ENCODE data around the gene KASH5. TPM values are rescaled to one million over a fixed set of nuclear protein-coding genes. Genes with fewer than 3 reads are reported as not detected.
"Not testable (repeated sequence)": the region's sequence is repeated elsewhere in the genome, so short reads cannot be mapped to it uniquely, and the experiment has no call there.

Gene KASH5
- total RNA-seq, 1 donor from 2014 or later = not detected

DNA sequence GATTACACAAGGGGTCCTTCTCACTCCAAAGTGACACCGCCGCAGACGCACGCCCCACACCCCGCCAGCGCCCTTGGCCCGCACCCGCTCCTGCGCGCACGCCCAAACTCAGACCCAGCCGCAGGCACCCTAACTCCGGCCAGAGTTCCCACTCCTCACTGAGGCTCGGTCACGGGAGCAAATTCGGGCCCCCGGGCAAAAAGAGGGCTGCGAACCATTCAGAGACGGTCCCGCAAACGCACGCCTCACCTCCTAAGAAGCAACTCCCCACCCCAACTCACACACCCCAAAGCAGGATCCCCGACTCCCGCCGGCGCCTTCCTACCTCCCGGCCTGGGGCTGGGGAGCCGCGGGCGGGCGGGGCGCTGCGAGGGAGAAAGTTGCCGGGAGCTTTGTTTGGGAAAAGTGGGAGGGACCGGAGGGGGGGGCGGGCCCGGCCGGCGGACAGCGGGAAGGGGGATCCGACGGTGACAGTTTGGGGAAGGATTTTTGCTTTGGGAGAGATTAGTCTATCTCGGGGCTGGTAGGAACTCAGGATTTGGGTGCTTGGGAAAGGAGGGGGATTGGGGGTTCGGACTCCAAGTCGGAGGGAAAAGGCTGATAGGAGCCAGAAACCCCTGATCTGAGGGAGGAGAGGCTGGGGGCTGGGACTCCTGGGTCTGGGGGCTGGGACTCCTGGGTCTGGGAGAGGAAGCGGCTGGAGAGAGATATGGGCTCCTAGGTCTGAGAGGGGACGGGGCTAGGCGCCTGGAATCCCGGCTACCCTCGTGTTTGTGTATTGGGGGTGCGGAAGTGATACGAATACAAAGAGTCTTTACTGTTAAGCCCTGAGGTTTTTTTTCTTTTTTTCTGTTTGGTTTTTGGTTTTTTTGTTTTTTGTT lies 25.8 kb upstream of the KASH5 start, which contains the start of gene TEAD2:
TSS of gene TEAD2 (minus strand) at position 369 of the 881 bp plus-strand sequence. CDS start 2,341 bp downstream, outside the sequence.
- no peak for DNase-seq (ENCODE audit: low read depth)

DNA sequence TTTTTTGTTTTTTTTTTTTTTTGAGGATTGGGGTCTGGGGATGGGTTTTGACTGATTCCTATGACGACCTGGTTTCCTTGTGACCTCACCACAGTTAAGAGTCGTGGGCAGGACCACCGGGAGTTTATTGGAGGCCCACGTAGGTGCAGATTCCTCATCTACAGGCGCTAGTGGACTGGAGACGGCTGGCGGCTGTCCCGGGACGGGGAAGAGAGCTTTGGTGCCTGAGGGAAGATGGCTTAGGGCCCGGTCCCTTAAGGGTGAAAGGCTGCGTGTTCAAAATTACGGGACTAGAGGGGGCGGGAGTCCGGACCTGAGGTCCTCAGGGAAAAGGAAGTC lies 25.2 kb upstream of the KASH5 start:
- DNase-seq (ENCODE audit: low read depth) = peak; percentile 3

DNA sequence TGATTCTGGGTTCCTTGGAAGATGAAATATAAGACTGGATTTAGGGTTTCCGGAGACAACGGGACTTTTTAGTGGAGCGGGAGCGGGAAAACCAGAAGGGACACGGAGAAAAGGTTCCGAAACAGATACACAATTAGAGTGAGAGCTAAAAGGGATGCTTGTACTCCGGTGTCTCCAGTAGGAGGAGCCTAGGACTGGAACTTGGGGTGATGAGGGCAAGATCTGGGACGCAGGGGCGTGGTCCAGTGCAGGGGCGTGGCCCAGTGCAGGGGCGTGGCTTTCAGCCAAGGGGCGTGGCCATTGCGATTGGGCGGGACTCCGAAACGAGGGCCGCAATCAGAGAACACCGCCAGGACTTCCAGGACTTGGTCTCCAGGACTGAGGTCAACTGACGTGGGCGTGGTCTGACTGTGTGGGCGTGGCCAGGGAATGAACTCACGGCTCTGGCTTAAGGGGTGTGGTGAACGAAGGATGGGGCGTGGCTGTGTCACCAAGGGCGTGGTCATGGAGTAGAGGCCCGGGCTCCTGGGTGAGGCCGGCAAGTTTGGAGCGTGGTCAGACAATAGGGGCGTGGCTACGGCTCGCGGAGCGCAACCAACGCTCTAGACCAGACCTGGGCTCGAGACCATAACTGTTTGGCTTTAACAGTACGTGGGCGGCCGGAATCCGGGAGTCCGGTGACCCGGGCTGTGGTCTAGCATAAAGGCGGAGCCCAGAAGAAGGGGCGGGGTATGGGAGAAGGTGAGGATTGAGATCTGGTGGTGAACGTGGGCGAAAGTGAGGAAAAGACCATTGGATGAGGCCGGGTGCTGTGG lies 24.6 kb upstream of the KASH5 start, which contains the start of gene DKKL1:
TSS of gene DKKL1 (plus strand) at position 610 of the 815 bp plus-strand sequence. CDS start at position 732, 122 bp downstream.
- DNase-seq (ENCODE audit: low read depth) = peak; percentile 97

DNA sequence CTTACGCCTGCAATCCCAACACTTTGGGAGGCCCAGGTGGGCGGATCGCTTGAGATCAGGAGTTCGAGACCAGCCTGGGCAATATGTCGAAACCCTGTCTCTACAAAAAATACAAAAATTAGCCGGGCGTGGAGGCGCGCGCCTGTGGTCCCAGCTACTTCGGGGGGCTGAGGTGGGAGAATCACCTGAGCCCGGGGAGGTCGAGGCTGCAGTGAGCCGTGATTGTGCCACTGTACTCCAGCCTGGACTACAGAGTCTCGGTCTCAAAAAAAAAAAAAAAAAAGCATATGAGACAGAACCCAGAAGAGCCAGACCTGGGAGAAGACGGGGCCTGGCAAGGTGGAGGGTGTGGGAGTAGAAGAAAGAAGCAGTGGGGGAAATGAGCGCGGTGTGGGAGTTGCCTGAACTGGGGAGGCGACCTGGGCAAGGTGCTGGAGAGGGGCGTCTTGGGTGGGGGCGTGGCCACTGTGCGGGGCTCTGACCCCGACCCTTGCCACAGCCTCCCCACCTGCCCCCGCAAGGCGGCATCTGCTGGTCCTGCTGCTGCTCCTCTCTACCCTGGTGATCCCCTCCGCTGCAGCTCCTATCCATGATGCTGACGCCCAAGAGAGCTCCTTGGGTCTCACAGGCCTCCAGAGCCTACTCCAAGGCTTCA lies 23.8 kb upstream of the KASH5 start:
- DNase-seq (ENCODE audit: low read depth) = no peak

DNA sequence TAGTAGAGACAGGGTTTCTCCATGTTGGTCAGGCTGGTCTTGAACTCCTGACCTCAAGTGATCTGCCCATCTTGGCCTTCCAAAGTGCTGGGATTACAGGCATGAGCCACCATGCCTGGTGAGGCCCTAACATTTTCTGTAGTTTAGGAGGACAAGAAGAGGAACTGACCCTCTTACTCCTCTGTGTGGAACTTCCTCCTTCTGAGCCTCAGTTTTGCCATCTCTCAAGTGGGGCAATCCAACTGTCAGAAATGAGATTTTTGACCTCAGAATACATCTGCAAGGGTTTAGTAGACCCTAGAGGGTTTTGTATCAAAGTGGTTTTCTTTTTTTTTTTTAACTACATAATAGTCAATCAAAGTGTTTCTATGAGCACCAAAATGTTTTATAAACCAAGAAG lies 21.9 kb upstream of the KASH5 start:
- DNase-seq (ENCODE audit: low read depth) = no peak

DNA sequence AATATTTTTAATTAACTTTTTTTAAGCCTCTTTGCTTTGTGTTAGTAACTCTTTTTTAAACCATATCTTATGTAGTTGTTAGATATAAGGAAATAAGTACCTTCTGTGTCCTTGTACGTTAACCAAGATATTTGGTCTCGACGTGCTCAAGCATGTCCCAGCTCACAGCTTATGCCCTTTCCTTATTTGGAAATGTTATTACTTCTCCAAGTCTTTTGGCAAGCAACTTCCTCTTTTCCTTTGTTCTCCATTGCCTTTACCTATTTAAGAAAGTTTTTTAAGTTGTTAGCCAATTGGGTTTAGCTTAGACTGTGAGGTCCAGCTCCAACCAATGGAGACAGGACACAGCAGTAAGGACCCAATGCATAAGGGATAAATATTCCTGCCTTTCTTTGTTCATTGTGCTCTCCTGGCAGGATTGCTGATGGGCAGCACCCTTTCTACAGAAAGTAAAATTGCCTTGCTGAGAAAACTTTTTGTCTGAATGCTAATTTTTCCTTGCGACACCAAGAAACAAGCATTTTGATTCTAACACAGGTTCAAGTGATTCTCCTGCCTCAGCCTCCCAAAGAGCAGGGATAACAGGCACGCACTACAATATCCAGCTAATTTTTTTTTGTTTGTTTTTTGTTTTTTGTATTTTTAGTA lies 19.2 kb upstream of the KASH5 start:
- no peak for DNase-seq (ENCODE audit: low read depth)

DNA sequence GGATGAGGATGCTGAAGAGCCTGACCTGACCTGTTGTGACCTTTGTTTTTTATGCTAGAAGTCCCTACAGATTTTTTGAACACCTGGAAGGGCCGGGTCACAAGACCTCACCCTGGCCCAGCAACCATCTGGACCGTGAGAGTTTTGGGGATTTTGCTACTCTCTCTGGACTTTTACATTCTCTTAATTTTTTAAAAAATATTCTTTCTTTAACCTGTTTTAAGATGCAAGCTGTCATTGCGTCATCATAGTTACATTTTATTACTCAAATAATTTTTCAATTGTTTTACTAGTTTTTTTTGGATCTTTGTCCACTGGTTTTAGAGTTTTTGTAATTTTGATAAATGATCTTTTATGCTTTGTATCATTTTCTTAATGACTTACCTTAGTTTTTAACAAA lies 16.9 kb upstream of the KASH5 start:
- no peak for DNase-seq (ENCODE audit: low read depth)

DNA sequence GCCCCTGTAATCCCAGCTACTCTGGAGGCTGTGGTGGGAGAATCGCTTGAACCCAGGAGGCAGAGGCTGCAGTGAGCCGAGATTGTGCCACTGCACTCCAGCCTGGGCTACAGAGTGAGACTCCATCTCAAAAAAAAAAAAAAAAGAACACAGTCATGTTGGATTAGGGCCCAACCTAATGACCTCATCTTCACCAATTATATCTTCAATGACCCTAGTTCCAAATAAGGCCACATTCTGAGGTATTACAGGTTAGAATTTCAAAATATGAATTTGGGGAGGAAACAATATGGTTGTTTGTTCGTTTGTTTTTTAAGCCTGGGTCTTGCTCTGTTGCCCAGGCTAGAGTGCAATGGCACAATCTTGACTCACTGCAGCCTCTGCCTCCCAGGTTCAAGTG lies 14.9 kb upstream of the KASH5 start:
- not testable (repeated sequence) for DNase-seq (ENCODE audit: low read depth)

DNA sequence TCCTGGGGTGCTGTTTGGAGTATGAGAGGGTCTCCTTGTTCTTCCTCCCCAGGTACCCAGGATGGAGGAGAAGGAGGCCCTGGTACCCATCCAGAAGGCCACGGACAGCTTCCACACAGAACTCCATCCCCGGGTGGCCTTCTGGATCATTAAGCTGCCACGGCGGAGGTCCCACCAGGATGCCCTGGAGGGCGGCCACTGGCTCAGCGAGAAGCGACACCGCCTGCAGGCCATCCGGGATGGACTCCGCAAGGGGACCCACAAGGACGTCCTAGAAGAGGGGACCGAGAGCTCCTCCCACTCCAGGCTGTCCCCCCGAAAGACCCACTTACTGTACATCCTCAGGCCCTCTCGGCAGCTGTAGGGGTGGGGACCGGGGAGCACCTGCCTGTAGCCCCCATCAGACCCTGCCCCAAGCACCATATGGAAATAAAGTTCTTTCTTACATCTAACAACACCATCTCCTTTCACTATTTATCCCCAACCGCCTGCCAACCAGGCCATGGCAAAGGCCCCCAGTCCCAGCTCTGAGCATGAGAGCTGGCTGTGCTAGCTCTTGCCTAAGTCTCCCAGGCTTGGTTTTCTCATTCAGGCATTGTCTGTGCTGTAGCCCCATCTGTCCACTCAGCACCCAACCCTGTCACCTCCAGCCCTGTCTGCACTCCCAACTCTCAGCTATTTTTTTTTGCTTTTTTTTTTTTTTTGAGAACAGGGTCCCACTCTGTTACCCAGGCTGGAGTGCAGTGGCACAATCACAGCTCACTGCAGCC lies 13.2 kb upstream of the KASH5 start:
- DNase-seq (ENCODE audit: low read depth) = no peak

DNA sequence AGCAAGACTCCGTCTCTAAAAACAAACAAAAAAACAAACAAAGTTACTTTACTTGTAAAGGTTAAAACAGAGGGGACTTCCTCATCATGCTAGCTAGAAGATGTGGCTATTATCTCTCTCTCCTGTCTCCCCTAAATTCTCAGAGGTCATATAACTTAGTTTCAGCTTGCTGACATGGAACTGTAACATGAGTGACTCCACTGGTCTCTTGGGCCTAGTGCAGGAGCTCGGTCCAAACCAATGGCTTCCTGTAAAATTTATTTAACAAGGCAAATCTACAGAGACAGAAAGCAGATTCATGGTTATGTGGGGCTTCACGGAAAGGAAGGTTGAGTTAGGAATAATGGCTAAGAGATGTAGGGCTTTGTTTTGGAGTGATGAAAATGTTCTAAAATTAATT lies 9.5 kb upstream of the KASH5 start:
- no peak for DNase-seq (ENCODE audit: low read depth)

DNA sequence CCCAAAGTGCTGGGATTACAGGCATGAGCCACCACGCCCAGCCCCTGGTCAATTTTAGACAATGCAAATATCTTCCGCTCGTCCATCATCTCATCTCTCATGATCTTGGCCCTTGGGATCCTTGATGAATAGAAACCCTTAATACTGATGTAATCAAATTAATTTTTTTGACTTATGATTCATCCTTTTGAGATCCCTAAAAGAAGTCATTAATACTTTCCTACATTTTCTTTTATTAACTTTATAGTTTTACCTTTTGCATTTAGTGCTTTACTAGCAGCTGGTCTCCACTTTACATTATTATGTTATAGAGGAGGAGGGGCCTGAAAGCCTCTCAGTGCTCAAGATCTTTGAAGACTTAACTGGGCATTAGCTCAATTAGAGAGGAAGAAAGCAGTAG lies 7.7 kb upstream of the KASH5 start:
- no peak for DNase-seq (ENCODE audit: low read depth)

DNA sequence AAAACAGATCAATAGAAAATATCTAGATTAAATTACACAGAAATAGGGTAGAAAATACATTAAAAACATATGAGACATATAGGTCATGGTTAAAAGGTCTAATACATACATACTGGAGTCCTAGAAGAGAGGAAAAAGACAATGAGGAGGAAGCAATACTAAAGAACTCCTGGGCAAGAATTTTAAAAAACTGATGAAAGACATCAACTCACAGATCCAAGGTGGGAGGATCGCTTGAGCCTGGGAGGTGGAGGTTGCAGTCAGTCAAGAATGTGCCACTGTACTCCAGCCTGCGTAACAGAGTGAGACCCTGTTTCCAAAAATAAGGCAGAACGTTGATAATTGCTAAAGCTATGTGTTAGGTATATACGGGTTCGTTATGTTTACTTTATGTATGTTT lies 5.4 kb upstream of the KASH5 start:
- no peak for DNase-seq (ENCODE audit: low read depth)

DNA sequence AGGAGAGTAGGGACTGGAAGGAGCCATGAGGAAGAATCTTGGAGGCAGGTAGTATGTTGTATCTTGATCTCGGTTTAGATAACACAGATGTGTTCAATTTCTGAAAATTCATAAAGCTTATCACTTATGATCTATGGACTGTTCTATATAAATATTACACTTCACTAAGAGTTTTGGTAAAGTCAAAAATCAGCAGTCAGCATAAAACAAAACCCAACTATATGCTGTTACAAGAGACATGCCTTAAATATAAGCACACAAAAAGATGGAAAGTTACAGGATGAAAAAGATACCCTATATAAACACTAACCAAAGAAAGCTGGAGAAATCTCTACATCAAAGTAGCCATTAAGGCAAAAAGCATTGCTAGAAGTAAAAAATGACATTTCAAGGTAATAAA lies 4.5 kb upstream of the KASH5 start:
- DNase-seq (ENCODE audit: low read depth) = no peak

DNA sequence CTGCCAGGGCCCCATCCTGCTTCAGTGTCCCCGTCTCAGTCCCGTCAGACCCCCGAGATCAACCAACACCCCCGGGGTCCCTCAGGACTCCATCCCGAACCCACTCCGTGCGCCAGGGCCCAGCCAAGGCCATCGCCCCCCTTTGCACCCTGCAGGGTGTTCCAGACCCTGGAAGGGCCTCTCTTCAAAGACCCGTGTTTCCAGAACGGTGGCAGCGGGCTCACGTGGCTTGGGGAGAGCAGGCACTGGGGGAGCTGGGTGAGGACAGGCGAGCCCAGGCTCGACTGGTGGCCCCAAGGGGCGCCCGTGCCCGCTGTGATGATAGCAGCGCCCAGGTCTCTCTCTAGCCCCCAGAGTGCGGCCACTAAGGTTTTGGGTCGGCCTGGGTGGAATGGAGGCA lies 1.4 kb downstream of the KASH5 start:
- DNase-seq (ENCODE audit: low read depth) = no peak

DNA sequence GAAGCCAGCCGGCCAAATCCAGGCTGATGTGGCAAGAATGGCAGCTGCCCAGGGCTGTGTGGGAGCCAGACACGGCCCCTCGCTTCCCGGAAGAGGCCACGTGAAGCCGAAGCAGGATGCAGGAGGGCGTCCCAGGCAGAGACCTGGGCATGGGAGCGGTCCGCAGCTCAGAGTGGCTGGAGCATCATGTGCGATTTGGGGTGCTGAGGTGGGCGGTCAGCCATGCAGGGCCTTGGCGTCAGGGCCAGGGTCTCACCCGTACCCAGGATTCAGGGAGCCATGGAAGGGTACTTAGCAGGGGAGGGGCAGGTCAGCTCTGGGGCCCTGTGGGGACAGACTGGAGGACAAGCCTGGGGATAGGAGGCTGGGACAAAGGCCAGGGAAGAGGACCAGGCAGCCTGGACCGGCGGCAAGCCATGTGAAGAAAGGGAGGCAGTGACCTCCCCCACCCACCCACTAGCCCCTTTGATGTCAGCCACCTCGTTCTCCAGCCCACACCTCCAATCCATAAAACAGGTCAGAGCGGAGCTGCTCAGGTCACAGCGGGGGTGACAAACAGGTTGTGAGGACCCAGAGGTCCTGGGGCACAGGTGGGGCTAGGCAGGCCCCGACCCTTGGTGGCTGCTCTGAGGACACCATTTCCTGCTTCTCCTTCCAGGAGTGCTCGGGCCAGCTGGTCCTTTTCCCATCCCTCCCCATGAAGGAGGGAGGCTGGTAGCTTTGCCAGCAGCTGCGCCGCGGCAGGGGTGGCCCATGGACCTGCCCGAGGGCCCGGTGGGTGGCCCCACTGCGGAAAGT lies 2.3 kb downstream of the KASH5 start:
- no peak for DNase-seq (ENCODE audit: low read depth)

DNA sequence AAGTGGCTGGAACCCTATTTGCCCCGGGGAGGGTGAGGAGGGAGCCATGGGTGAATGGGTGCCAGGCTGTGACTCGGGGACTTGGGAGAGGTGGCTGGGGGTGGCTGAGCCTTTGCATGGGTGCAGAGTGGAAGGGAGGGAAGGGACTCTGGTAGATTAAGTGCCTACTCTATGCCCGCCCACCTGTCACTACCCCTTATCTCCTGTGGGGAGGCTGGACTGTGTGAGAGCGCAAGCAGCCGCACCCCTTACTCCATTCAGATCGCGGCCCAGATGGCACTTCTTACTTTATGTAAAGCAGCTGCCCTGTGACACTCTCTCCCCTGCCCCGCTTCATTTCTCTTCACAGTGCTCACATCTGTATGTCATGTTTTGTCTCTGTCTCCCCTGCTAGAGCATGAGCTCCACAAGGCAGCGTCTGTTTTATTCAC lies 2.9 kb downstream of the KASH5 start:
- DNase-seq (ENCODE audit: low read depth) = no peak

DNA sequence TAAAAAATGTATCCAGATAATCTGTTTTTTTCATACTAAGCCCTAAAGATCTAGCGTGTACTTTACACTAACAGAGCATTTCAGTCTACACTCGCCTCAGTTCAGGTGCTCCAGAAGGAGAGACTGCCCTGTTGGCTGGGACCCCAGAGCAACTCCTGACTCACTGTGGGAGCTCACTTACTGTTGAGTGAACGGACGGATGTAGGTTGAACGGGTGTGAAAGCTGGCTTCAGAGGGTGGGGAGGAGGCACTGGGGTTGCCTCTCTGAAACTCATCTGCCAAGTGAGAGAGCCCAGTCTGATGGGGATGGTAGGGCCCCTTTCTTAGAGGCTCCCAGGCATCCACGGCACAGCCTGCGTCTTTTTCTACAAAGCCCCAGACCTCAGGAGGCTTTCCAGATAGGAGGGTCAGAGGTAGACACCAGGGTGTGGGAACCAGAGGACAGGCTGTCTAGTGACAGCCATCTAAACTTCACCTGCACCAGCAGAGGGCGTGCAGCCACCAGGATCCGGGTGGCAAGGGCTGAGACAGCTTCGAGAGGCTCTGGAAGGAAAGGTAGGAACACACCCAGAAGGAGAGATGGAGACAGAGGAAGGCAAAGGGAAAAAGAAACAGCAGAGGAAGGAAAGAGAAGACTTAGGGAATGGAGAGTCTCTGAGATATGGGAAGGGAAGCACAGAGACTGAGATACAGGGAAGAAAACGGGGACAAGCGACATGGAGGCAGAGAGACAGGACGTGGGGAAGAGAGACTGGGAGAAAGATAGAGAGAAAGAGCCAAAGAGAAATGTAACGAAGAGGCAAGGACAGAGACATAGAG lies 3.7 kb downstream of the KASH5 start:
- peak; percentile 61 for DNase-seq (ENCODE audit: low read depth)

DNA sequence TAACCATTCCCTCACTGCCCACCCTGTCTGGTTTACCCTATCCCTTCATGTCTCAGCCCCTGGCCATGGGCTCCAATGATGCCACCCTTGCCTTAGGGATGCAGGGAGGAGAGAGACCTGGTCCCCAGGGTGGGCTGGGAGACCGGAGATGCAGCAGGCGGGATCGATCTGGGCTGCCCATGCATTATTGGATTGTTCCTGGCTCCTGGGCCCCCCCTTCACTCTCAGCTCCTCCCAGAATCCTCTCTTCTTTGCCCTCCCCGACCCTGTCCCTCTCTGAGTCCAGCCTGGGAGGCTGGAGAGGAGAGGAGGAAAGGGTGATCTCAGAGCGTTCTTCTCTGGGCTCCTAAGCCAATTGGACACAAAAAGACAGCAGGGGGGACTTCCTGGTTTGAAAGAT lies 5.8 kb downstream of the KASH5 start:
- DNase-seq (ENCODE audit: low read depth) = no peak

Measured in renal cortical epithelial cell (primary cell).